Right ventricle myocardium superior (tissue), 1 donor: ENCODE measurements around the gene NKX6-2. TPM values are rescaled to one million over a fixed set of nuclear protein-coding genes. Genes with fewer than 3 reads are reported as not detected.
"Not testable (repeated sequence)": the region's sequence is repeated elsewhere in the genome, so short reads cannot be mapped to it uniquely, and the experiment has no call there.

Source experiments
- ATAC-seq: fragments of 200-7000 bp; cut with Tn5 transposase; one replicate; pipeline ENCODE4 v1.9.1; 2020; ENCODE audit warnings: mild to moderate bottlenecking; ENCODE audit not compliant: poor library complexity
- DNase-seq: peaks from one replicate; pipeline ENCODE4 v3.0.0-alpha.2; 2020
- intact Hi-C: fragments of 100-400 bp; cut with DNase I; formaldehyde crosslinking; loops from one replicate; pipeline ENCODE4 v1.11.2; 2022
- total RNA-seq: library from RNA; stranded (reverse); fragmentation: NEBNext Ultra II Directional; extraction: Animal tissue kit (Norgen Biotek cat#: 25700); gene quantifications from one replicate; pipeline ENCODE4 v1.2.1, GENCODE V29; 2021
- donor health status: DM: no; HTN: yes; CAD: no; lungs with severe emphysema.

The NKX6-2 gene
- total RNA-seq, 1 donor from 2014 or later: not detected

GRCh38 chr10:132787495-132788179, 1.7 kb upstream of the NKX6-2 start:
- DNase-seq (no peak), ATAC-seq (no peak)
- intact Hi-C loops: no loop called here

GRCh38 chr10:132786884-132787494, 1.0 kb upstream of the NKX6-2 start:
- intact Hi-C loops: no loop called here

GRCh38 chr10:132786476-132786883, 533 bp upstream of the NKX6-2 start:
- intact Hi-C loops: no loop called here
- ATAC-seq (no peak), DNase-seq (no peak)

More at GRCh38 chr10:132786884-132787494, 1.0 kb upstream of the NKX6-2 start:
- ATAC-seq (no peak), DNase-seq (no peak)

- intact Hi-C loops: no loop called here
- ATAC-seq (no peak), DNase-seq (no peak)
Observed at GRCh38 chr10:132784866-132785722, 853 bp downstream of the NKX6-2 start.

GRCh38 chr10:132783940-132784865, 1.7 kb downstream of the NKX6-2 start:
- no peak for DNase-seq
- intact Hi-C loops: no loop called here
- ATAC-seq: no peak

- ATAC-seq: no peak
- no peak for DNase-seq
- intact Hi-C loops: no loop called here
Observed at GRCh38 chr10:132783165-132783939, 2.6 kb downstream of the NKX6-2 start.

- no peak for DNase-seq
- intact Hi-C loops: no loop called here
- ATAC-seq: no peak
Observed at GRCh38 chr10:132781556-132781955, 4.4 kb downstream of the NKX6-2 start.

- intact Hi-C loops: no loop called here
- no peak for ATAC-seq
- no peak for DNase-seq
Observed at GRCh38 chr10:132780356-132780755, 5.6 kb downstream of the NKX6-2 start.

- DNase-seq (no peak), ATAC-seq (no peak)
- intact Hi-C loops: no loop called here
Observed at GRCh38 chr10:132779549-132780294, 6.2 kb downstream of the NKX6-2 start.

- DNase-seq (no peak), ATAC-seq (no peak)
- intact Hi-C loops: no loop called here
Observed at GRCh38 chr10:132777441-132777840, 8.5 kb downstream of the NKX6-2 start.

GRCh38 chr10:132776821-132777220, 9.1 kb downstream of the NKX6-2 start:
- intact Hi-C loops: no loop called here
- no peak for ATAC-seq
- DNase-seq: no peak

GRCh38 chr10:132776186-132776585, 9.8 kb downstream of the NKX6-2 start:
- ATAC-seq: no peak
- intact Hi-C loops: no loop called here
- DNase-seq: no peak

GRCh38 chr10:132774902-132775863, 10.8 kb downstream of the NKX6-2 start:
- DNase-seq (no peak), ATAC-seq (peak; percentile 26)
- intact Hi-C loops: no loop called here

- intact Hi-C loops: no loop called here
- DNase-seq (no peak), ATAC-seq (no peak)
Observed at GRCh38 chr10:132774181-132774901, 11.6 kb downstream of the NKX6-2 start.

GRCh38 chr10:132772816-132773215, 13.1 kb downstream of the NKX6-2 start:
- intact Hi-C loops, DNase-seq, ATAC-seq: not testable (repeated sequence)
